SJCRH30 (cell line): ENCODE data around the gene INPP5A. TPM values are rescaled to one million over a fixed set of nuclear protein-coding genes. Genes with fewer than 3 reads are reported as not detected.

Experiments used
- DNase-seq, 2 experiments: peaks; one replicate each; pipeline ENCODE4 v3.0.0-alpha.2; 2015 to 2020
- H3K27ac ChIP-seq: fragments of 250-450 bp; sonication (Bioruptor Pico); 2 replicates; pipeline ENCODE4 v1.5.1; 2020; ENCODE audit warnings: mild to moderate bottlenecking, moderate library complexity
- H3K27me3 ChIP-seq: fragments of 250-450 bp; sonication (Bioruptor Pico); 2 replicates; pipeline ENCODE4 v1.5.1; 2020; ENCODE audit warnings: mild to moderate bottlenecking, moderate library complexity
- H3K36me3 ChIP-seq: fragments of 250-450 bp; sonication (Bioruptor Pico); 2 replicates; pipeline ENCODE4 v1.5.1; 2020; ENCODE audit warnings: mild to moderate bottlenecking, moderate library complexity
- H3K4me1 ChIP-seq: fragments of 250-450 bp; sonication (Bioruptor Pico); 2 replicates; pipeline ENCODE4 v1.5.1; 2020; ENCODE audit warnings: mild to moderate bottlenecking, moderate library complexity
- H3K4me3 ChIP-seq: fragments of 250-450 bp; sonication (Bioruptor Pico); 2 replicates; pipeline ENCODE4 v1.5.1; 2020; ENCODE audit warnings: mild to moderate bottlenecking, moderate library complexity
- H3K9me3 ChIP-seq: fragments of 250-450 bp; sonication (Bioruptor Pico); replicated peaks from 2 replicates; pipeline ENCODE4 v1.5.1; 2020; ENCODE audit warnings: mild to moderate bottlenecking, moderate library complexity
- total RNA-seq: library from RNA; depleted of rRNA; stranded (reverse); fragments of >200 nt; shearing (Covaris generic); gene quantifications from 2 replicates; pipeline ENCODE4 v1.2.3, GENCODE V29; 2014

The INPP5A gene
- total RNA-seq, 1 experiment from 2014 or later = 22.4 TPM

DNA sequence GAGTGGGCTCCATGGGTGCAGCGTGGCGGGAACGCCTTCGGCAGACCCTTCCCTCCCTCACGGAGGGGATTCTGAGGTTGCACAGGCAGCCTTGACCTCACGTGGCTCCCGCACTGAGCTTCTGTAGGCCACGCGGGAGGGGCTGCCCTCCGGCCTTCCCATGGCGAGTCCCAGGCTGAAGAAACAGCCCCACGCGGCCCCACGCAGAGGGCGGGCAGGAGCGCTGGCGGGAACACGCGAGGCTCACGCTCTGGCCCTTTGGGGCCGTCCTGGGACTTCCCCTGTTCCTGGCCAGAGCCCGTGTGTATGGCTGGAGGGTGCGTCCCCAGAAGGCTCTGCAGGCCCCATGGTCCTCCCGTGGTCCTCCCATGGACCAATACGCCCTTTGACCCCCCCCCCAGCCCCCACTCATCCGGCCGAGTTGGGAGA is 270.0 kb downstream of the INPP5A start:
- no peak overlapping the region for H3K4me3 ChIP-seq
- DNase-seq = no peak
- no peaks in the 10 kb centered on the region for H3K4me1 ChIP-seq
- no peak overlapping the region for H3K27ac ChIP-seq
- no peaks in the 10 kb centered on the region for H3K27me3 ChIP-seq
- H3K36me3 ChIP-seq = no peaks in the 10 kb centered on the region
- H3K9me3 ChIP-seq = no peaks in the 10 kb centered on the region

GRCh38 chr10:132808383-132809231 is 271.0 kb downstream of the INPP5A start:
- no peak overlapping the region for H3K27ac ChIP-seq
- no peaks in the 10 kb centered on the region for H3K4me1 ChIP-seq
- H3K36me3 ChIP-seq = no peaks in the 10 kb centered on the region
- no peak overlapping the region for H3K4me3 ChIP-seq
- no peaks in the 10 kb centered on the region for H3K9me3 ChIP-seq
- no peaks in the 10 kb centered on the region for H3K27me3 ChIP-seq
- DNase-seq = no peak

DNA sequence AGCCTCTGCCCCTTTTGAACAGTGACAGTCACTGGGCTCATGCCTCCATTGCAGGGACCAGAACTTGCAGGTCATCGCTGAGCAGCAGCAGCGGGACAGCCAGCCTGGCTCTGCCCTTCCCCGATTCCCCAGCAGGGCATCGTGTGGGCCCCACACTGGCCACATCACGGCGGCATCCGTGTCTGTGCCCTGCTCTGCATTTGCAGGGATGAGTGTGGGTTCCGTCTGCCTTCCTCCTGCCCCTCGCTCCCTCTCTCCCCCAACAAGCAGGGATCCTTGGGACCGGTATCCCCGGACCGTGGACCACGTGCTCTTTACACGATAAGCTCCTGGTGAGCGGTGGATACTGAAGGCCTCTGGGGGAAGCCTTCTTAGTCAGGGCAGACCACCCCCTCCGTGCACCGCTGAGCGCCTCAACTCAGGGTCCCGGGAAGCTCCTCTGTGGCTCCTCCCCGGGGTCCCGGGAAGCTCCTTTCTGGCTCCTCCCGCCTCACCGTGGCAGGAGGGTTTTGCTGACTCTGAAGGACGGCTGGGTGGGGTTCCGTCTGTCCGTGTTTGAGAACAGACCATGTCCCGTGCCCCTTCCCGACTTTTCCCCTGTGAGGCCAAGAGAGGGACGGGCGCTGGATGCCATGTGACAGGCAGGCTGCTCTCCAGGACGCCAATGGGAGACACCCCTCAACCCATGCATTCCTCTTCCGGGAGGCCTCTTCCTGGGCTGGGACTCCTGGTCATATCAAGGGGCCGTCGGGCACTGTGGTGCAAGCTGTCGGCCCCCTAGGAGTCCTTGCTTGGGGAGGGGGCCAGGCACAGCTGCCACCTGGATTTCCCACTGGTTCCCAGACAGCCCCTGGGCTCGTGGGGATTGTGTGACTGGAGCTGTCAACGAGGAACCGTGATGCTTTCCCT is 271.9 kb downstream of the INPP5A start:
- Histone ChIP-seq H3K9me3 (no peaks in the 10 kb centered on the region), H3K4me3 (no peak overlapping the region), H3K27ac (no peak overlapping the region), H3K27me3 (no peaks in the 10 kb centered on the region), H3K36me3 (no peaks in the 10 kb centered on the region), H3K4me1 (no peaks in the 10 kb centered on the region)
- DNase-seq = no peak

DNA sequence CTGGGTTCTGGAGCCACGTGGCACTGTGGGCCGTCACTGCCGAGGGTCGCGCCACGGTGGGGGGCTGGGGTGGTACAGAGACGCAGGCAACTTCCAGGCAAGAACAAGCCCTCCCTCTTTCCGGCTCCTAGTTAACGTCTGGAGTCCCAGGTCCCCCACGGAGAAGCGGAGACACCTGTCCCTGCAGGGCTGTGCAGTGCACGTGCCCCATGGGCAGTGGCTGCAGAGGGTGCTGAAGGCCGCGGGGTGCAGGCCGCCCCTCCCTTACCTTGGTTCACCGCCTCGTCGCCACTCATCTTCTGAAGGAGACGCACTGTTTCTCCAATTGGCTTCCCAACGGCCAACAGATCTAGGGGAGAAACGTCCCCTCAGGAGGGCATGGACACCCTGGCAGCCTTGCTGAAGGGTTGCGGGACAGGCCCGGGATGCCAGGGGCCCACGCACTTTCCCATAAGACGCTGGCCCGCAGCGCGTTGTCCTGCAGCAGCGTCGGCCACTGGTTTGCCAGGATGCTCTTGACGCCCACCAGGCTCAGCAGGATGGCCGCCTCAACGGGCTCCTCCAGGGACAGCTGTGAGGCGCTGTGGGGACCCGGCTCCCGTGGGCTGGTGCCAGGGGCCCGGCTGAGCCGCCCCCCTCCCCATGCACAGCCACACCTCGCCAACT is 272.7 kb downstream of the INPP5A start:
- H3K4me3 ChIP-seq = no peak overlapping the region
- H3K27ac ChIP-seq = no peak overlapping the region
- no peak for DNase-seq
- no peaks in the 10 kb centered on the region for H3K27me3 ChIP-seq
- H3K4me1 ChIP-seq = no peaks in the 10 kb centered on the region
- H3K36me3 ChIP-seq = no peaks in the 10 kb centered on the region
- no peaks in the 10 kb centered on the region for H3K9me3 ChIP-seq

- Histone ChIP-seq H3K4me1 (no peaks in the 10 kb centered on the region), H3K36me3 (no peaks in the 10 kb centered on the region), H3K4me3 (no peak overlapping the region), H3K9me3 (no peaks in the 10 kb centered on the region), H3K27me3 (no peaks in the 10 kb centered on the region), H3K27ac (no peak overlapping the region)
- no peak for DNase-seq
Observed at GRCh38 chr10:132810807-132811700, 273.5 kb downstream of the INPP5A start.

GRCh38 chr10:132811891-132812481 is 274.4 kb downstream of the INPP5A start:
- no peak for DNase-seq
- H3K27me3 ChIP-seq = no peaks in the 10 kb centered on the region

DNA sequence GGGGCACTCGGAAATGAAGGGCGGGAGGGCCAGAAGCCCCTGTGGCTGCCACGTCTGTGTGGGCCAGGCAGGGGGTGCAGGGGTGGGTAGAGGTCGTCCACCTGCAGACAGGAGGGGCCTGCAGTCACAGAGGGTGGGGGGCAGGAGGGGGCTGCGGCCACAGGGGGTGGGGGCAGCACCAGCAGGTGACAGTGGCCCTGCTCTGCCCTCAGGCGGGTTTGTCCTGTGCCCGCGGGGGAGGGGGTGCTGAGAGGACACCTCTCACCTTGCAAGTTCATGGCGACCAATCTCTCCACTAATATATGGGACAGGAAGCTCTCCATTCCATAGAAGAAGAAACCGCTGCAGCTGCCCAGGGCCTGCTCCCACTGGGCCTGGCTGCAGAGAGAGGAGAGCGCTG is 274.9 kb downstream of the INPP5A start:
- Histone ChIP-seq H3K4me1 (no peaks in the 10 kb centered on the region), H3K27ac (no peak overlapping the region), H3K27me3 (no peaks in the 10 kb centered on the region), H3K9me3 (no peaks in the 10 kb centered on the region), H3K36me3 (no peaks in the 10 kb centered on the region), H3K4me3 (no peak overlapping the region)
- no peak for DNase-seq

More at GRCh38 chr10:132811891-132812481, 274.4 kb downstream of the INPP5A start:
- no peaks in the 10 kb centered on the region for H3K9me3 ChIP-seq
- no peaks in the 10 kb centered on the region for H3K36me3 ChIP-seq
- no peak overlapping the region for H3K4me3 ChIP-seq
- no peak overlapping the region for H3K27ac ChIP-seq
- no peaks in the 10 kb centered on the region for H3K4me1 ChIP-seq

DNA sequence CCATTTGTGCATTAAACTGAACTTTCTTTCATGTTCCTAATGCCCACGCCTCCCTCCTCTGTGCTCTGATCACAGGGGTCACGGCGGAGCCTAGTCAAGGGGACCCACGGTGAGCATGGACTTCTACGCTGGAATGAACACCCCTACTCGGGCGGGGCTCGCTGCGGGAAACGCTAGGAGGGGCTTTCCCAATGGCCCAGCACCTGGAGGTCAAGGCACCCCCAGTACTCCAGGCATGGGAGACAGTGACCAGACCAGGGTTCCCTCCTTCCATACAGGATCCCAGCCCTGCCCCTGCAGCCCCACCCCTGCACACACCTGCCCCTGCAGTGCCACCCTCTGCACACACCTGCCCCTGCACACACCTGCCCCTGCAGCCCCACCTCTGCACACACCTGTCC is 275.4 kb downstream of the INPP5A start:
- Histone ChIP-seq H3K9me3 (no peaks in the 10 kb centered on the region), H3K27ac (no peak overlapping the region), H3K27me3 (no peaks in the 10 kb centered on the region), H3K4me1 (no peaks in the 10 kb centered on the region), H3K4me3 (no peak overlapping the region), H3K36me3 (no peaks in the 10 kb centered on the region)
- no peak for DNase-seq

DNA sequence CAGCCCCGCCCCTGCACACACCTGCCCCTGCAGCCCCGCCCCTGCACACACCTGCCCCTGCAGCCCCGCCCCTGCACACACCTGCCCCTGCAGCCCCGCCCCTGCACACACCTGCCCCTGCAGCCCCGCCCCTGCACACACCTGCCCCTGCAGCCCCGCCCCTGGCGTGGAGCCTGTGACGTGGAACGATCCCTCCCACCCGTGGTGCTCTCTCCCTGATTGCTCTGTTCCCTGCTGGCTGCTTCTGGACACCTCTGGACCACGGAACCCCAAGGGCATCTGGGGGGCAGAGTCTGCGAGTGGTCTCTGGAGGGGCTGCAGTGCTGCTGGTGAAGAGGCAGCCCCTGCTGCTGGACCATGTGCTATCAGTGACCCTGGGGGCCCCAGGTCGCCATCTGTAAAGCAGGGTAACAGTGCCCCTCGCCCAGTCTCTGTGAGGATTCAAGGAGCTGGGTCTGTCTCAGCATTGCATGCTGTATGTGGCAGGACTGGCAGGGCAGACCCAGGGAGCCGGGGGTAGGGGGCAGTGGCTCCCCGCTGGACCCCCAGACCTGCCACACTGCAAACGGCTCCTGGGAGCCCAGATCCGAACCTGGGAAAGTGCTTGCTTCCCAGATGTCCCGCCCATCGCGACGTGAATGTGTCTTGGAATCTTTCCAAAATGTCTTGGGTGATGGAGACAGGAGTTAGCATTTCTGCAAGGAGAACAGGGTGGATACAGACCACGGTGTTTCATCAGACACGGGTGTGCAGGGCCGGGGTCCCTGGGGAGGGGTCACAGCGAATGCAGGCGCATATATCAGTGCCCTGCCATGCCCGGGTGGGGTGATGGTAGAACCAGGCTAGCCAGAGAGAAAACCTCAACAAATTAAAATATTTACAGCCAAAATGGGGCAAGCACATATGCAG is 276.2 kb downstream of the INPP5A start:
- no peaks in the 10 kb centered on the region for H3K9me3 ChIP-seq
- no peak overlapping the region for H3K27ac ChIP-seq
- H3K4me1 ChIP-seq = no peaks in the 10 kb centered on the region
- DNase-seq = no peak
- no peaks in the 10 kb centered on the region for H3K27me3 ChIP-seq
- H3K4me3 ChIP-seq = no peak overlapping the region
- no peaks in the 10 kb centered on the region for H3K36me3 ChIP-seq

- H3K27me3 ChIP-seq = no peaks in the 10 kb centered on the region
Observed at GRCh38 chr10:132814469-132814856, 276.9 kb downstream of the INPP5A start.

DNA sequence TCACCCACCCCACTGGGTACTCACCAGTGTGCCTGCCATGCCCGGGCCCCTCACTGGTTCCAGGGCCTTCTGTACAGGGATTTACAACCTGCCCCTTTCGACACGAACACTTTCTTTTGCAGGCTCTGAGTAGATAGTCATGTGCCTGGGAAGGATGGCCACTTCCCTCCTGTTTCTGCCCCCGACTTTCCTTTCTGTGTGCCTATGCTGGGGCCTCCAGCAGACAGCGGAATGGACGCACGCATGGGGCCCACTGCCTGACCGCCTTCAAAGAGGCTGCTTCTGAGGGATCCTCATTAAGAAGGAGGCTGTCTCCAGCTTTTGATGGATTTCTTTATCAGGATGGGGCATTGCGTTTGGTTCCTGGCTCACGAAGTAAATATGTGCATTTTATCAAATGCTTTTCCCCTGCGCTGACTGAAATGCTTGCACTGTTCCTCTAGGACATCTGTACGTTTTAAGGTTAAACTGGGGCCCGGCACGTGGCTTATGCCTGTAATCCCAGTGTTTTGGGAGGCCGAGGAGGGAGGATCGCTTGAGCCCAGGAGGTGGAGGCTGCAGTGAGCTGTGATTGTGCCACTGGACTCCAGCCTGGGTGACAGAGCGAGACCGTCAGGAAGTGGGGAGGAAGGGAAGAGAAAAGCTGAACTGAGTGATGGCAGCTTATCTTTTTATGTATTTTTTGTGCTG is 277.7 kb downstream of the INPP5A start:
- Histone ChIP-seq H3K4me3 (no peak overlapping the region), H3K27ac (no peak overlapping the region), H3K27me3 (no peaks in the 10 kb centered on the region)

More at GRCh38 chr10:132814469-132814856, 276.9 kb downstream of the INPP5A start:
- Histone ChIP-seq H3K9me3 (no peaks in the 10 kb centered on the region), H3K4me1 (no peaks in the 10 kb centered on the region), H3K36me3 (no peaks in the 10 kb centered on the region), H3K4me3 (no peak overlapping the region), H3K27ac (no peak overlapping the region)
- no peak for DNase-seq

DNA sequence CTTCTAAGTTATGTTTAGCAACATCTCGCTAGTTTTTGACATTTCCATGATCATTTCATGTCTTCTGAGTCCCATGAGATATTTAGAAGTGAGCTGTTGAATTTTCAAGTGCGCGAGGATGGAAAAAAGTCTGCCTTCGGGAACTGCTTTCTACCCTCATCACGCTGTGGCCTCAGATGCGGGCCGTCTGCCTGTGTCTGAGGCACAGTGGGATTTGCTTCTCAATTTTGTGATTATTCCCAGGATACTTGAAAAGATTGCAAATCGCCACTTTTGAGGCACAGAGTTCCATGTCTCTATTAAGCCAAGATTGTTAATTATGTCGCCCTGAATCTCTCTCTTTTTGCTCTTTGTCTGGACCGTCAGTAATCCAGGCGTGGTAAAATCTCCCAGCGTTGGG is 279.1 kb downstream of the INPP5A start:
- Histone ChIP-seq H3K4me1 (no peaks in the 10 kb centered on the region), H3K9me3 (no peaks in the 10 kb centered on the region), H3K27ac (no peak overlapping the region), H3K36me3 (no peaks in the 10 kb centered on the region), H3K4me3 (no peak overlapping the region), H3K27me3 (no peaks in the 10 kb centered on the region)
- no peak for DNase-seq

More for the DNA sequence above, 277.7 kb downstream of the INPP5A start:
- H3K4me1 ChIP-seq = no peaks in the 10 kb centered on the region
- no peaks in the 10 kb centered on the region for H3K36me3 ChIP-seq
- no peaks in the 10 kb centered on the region for H3K9me3 ChIP-seq
- no peak for DNase-seq
